ENCODE data around the gene MYT1.
A peak's percentile ranks its signal among the peaks of the same experiment; 100 is the strongest.
"Not testable (repeated sequence)": the region's sequence is repeated elsewhere in the genome, so short reads cannot be mapped to it uniquely, and the experiment has no call there.

MYT1 gene

DNA sequence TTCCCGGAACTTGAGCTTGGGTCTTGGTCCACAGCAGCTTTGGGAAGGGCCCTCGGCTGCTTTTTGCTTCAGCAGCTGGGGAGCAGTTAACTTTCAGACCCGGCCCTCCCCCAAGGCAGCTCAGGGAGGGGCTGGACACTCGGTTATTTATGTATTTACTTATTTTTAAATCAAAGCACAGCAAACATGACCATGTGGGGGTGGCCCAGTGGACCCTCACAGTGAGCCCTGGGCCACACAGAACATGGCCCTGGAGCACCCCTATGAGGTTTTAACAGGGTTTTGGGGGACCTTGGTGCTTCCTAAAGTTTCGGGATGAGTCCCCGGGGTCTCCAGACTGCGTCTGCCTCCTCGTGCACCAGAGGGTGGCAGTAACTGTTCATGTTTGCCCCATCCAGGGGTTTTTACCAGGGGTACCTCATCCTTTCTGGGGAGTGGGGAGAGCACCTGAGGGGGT lies 30.3 kb upstream of the MYT1 start:
- no peak for DNase-seq (ENCODE audit: low read depth)
- no peak overlapping the region for H3K4me3 ChIP-seq (ENCODE audit: low read length)
- TF ChIP-seq, protein P1, sequence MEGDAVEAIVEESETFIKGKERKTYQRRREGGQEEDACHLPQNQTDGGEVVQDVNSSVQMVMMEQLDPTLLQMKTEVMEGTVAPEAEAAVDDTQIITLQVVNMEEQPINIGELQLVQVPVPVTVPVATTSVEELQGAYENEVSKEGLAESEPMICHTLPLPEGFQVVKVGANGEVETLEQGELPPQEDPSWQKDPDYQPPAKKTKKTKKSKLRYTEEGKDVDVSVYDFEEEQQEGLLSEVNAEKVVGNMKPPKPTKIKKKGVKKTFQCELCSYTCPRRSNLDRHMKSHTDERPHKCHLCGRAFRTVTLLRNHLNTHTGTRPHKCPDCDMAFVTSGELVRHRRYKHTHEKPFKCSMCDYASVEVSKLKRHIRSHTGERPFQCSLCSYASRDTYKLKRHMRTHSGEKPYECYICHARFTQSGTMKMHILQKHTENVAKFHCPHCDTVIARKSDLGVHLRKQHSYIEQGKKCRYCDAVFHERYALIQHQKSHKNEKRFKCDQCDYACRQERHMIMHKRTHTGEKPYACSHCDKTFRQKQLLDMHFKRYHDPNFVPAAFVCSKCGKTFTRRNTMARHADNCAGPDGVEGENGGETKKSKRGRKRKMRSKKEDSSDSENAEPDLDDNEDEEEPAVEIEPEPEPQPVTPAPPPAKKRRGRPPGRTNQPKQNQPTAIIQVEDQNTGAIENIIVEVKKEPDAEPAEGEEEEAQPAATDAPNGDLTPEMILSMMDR (IDR thresholded peaks at IDR 0.05; ENCODE audit: insufficient read depth, low read depth, low read length, missing control alignments), result peak; percentile 25

DNA sequence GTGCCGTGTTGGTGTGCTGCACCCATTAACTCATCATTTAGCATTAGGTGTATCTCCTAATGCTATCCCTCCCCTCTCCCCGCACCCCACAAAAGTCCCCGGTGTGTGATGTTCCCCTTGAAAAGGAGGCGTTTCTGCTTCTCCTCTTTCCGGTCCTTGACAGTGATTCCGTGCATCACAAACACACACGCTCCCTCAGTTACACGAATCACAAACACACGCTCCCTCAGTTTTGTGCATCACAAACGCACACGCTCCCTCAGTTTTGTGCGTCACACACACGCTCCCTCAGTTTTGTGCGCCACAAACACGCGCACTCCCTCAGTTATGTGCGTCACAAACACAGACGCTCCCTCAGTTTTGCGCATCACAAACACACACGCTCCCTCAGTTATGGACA lies 29.5 kb upstream of the MYT1 start:
- DNase-seq (ENCODE audit: low read depth); H3K4me3 ChIP-seq (ENCODE audit: low read length): not testable (repeated sequence)

DNA sequence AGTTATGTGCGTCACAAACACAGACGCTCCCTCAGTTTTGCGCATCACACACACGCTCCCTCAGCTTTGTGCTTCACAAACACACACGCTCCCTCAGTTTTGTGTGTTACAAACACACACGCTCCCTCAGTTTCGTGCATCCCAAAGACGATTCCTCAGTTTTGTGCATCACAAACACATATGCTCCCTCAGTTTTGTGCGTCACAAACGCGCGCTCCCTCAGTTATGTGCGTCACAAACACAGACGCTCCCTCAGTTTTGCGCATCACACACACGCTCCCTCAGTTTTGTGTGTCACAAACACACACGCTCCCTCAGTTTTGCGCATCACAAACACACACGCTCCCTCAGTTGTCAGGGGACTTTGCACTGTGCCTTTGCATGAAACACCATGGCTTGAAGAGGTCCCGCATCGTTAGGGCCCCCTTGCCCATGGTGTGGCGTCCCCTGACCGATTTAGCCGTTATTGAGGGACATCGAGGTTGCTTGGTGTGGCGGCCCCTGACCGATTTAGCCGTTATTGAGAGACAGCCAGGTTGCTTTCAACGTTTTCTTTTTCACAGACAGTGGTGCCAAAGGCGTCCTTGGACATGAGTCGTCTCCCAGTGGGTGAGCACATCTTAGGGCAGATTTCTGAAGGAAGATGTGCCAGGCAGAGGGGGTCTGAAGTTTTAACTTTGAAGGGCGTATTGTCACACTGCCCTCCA lies 28.1 kb upstream of the MYT1 start:
- no peak overlapping the region for H3K4me3 ChIP-seq (ENCODE audit: low read length)
- TF ChIP-seq, protein P1 (IDR thresholded peaks at IDR 0.05; ENCODE audit: insufficient read depth, low read depth, low read length, missing control alignments), result no peak
- no peak for DNase-seq (ENCODE audit: low read depth)

DNA sequence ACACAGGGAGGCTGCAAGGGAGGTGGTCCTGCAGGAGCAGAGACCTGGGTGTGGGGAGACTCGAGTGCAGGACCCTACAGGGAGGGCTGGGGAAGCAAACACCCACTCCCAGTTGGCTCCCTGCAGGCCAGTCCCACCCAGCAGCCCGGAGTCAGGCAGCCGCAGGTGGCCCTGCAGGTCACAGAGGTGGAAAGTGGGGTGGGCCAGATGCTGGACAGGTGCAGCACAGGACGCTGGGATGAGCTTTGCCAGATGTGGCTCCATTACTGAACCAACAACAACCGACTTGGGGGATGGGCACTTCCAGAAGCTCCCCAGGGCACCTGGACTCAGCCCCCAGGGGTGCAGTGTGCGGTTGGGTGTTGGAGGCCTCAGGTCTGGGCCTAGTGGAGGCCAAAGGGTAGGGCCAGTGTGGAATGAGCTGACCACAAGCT lies 26.6 kb upstream of the MYT1 start:
- H3K4me3 ChIP-seq (ENCODE audit: low read length), result no peak overlapping the region
- no peak for DNase-seq (ENCODE audit: low read depth)
- TF ChIP-seq, protein P1 (IDR thresholded peaks at IDR 0.05; ENCODE audit: insufficient read depth, low read depth, low read length, missing control alignments), result no peak

DNA sequence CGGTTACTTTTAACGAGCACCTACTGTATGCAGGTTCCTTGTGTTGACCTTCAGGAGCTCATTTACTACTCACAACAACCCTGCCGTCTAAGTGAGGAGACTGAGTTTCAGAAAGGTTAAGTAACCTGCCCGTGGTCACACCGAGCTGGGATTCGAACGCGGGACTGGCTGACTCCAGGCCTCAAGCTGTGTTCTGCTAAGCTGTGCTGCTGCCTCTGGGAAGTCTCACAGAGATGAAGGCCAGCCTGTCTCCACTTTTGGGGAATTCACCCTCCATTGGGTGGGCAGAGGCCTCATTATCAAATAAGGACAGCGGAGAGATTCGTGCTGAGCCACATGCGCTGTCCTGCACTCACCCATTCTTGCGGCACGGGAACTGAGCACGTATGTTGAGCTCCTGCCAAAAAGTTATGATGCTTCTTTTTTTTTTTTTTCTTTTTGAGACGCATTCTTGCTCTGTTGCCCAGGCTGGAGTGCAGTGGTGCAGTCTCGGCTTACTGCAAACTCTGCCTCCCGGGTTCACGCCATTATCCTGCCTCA lies 25.9 kb upstream of the MYT1 start:
- DNase-seq (ENCODE audit: low read depth), result no peak
- TF ChIP-seq, protein P1 (IDR thresholded peaks at IDR 0.05; ENCODE audit: insufficient read depth, low read depth, low read length, missing control alignments), result no peak
- no peak overlapping the region for H3K4me3 ChIP-seq (ENCODE audit: low read length)

DNA sequence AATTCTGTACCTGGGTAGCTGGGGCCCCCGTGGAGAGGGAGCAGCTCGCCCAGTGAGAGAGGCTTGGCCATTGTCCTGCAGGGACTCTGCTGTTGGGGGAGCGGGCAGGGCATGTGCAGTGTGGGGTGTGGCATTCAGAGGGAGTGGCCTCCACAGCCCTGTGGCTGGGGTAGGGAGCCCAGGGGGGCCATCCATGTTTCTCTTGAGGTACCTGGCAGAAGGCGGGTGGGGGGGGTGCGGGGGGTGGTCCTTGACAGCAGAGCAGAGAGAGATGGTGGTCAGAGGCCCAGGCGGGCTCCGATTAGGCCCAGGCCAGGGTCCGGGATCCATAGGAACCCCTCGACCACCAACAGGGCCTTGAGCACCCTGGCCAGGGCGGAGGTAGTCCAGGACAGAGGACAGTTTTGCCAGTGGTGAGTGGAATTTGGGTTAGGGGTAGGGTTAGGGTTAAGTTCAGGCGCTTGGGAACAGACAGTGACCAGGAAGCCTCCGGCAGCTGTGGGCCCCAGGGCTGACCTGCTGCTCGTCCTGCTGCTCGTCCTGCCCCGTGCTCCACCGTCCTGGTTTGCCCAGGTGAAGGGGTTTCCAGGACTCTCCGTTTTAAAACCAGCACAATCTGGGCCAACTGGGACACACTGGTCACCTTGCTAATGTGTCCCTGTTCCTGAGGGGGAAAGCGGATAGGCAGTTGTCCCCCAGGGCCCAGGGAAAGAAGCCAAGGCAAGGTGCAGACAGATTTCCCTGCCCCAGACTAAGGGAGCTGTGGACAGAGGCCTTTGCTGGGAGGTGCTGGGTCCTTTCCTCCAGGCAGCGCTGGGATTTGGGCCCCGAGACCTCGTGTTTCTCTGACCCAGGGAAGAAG lies 24.8 kb upstream of the MYT1 start:
- TF ChIP-seq, protein P1 (IDR thresholded peaks at IDR 0.05; ENCODE audit: insufficient read depth, low read depth, low read length, missing control alignments), result no peak
- no peak for DNase-seq (ENCODE audit: low read depth)
- no peak overlapping the region for H3K4me3 ChIP-seq (ENCODE audit: low read length)
